HG03565 (cell line): ENCODE results near the gene PLEKHJ1.

Experiments used
- ATAC-seq: cut with Tn5 transposase; IDR thresholded peaks from one replicate; pipeline ENCODE4 v1.9.1; 2021; ENCODE audit warnings: mild to moderate bottlenecking, moderate library complexity; ENCODE audit not compliant: unreplicated experiment

The PLEKHJ1 gene

GRCh38 chr19:2249880-2250765 lies 14.0 kb upstream of the PLEKHJ1 start:
- no peak for ATAC-seq

- ATAC-seq = no peak
Measured at GRCh38 chr19:2249010-2249866, 13.1 kb upstream of the PLEKHJ1 start, which contains the start of gene AMH. Gene AMH (plus strand): TSS chr19:2249323. CDS start chr19:2249333, 10 bp downstream.

- no peak for ATAC-seq
Measured at GRCh38 chr19:2248136-2249009, 12.2 kb upstream of the PLEKHJ1 start.

GRCh38 chr19:2247433-2248101 lies 11.4 kb upstream of the PLEKHJ1 start:
- no peak for ATAC-seq

- no peak for ATAC-seq
Measured at GRCh38 chr19:2246801-2247361, 10.8 kb upstream of the PLEKHJ1 start.

GRCh38 chr19:2246014-2246620 lies 10.0 kb upstream of the PLEKHJ1 start:
- ATAC-seq = no peak

GRCh38 chr19:2245273-2245672 lies 9.1 kb upstream of the PLEKHJ1 start:
- no peak for ATAC-seq

- no peak for ATAC-seq
Measured at GRCh38 chr19:2244486-2244885, 8.4 kb upstream of the PLEKHJ1 start.

GRCh38 chr19:2244125-2244411 lies 7.9 kb upstream of the PLEKHJ1 start:
- ATAC-seq = no peak

- ATAC-seq = no peak
Measured at GRCh38 chr19:2243274-2244124, 7.4 kb upstream of the PLEKHJ1 start.

GRCh38 chr19:2242816-2243215 lies 6.7 kb upstream of the PLEKHJ1 start:
- no peak for ATAC-seq

- ATAC-seq = no peak
Measured at GRCh38 chr19:2242092-2242537, 6.0 kb upstream of the PLEKHJ1 start.

- no peak for ATAC-seq
Measured at GRCh38 chr19:2240881-2241760, 5.0 kb upstream of the PLEKHJ1 start.

- no peak for ATAC-seq
Measured at GRCh38 chr19:2239771-2240770, 3.9 kb upstream of the PLEKHJ1 start.

GRCh38 chr19:2239173-2239572 lies 3.0 kb upstream of the PLEKHJ1 start:
- no peak for ATAC-seq

GRCh38 chr19:2237869-2238153 lies 1.7 kb upstream of the PLEKHJ1 start:
- ATAC-seq = no peak
